Activated B cell treated with CpG ODN at 0.5 μM for 24 hours (primary cell): ENCODE results near the gene PROP1. TPM values are rescaled to one million over a fixed set of nuclear protein-coding genes. Genes with fewer than 3 reads are reported as not detected.

Source experiments
- ATAC-seq: fragments of 200-7000 bp; cut with Tn5 transposase; one replicate; pipeline ENCODE4 v1.10.0; 2021; ENCODE audit warnings: low read depth, mild to moderate bottlenecking, moderate library complexity
- CTCF ChIA-PET: fragments of 350-600 bp; sonication (Branson Sonifier 250); formaldehyde crosslinking; loops from one replicate; lab custom pipeline; 2021; ENCODE audit warnings: antibody characterized with exemption; lab: Charles Lee
- POLR2A ChIA-PET: fragments of 350-600 bp; sonication (Branson Sonifier 250); formaldehyde crosslinking; loops from one replicate; lab custom pipeline; 2021; ENCODE audit warnings: antibody characterized with exemption; lab: Charles Lee
- DNase-seq: peaks from one replicate; pipeline ENCODE4 v3.0.0; 2022
- H3K27ac Mint-ChIP-seq: one replicate; pipeline ENCODE4 v1.8.0; 2020; ENCODE audit warnings: mixed read lengths
- H3K27me3 Mint-ChIP-seq: one replicate; pipeline ENCODE4 v1.8.0; 2021; ENCODE audit warnings: mixed read lengths
- H3K36me3 Mint-ChIP-seq: one replicate; pipeline ENCODE4 v1.8.0; 2021; ENCODE audit warnings: low read depth, mixed read lengths
- H3K4me1 Mint-ChIP-seq: one replicate; pipeline ENCODE4 v1.8.0; 2021; ENCODE audit warnings: mixed read lengths
- H3K4me3 Mint-ChIP-seq: one replicate; pipeline ENCODE4 v1.8.0; 2020; ENCODE audit warnings: mild to moderate bottlenecking, mixed read lengths
- H3K9me3 Mint-ChIP-seq: one replicate; pipeline ENCODE4 v1.8.0; 2020; ENCODE audit warnings: mixed read lengths
- intact Hi-C: fragments of 100-400 bp; cut with micrococcal nuclease; formaldehyde crosslinking; loops from one replicate; pipeline ENCODE4 v1.15.1; 2024
- total RNA-seq: library from RNA; stranded (reverse); gene quantifications from 2 replicates; pipeline ENCODE4 v1.2.3, GENCODE V29; 2022
- TF ChIP-seq, protein P1 (sequence below): fragments of 200-600 bp; IDR thresholded peaks from one replicate; pipeline ENCODE4 v1.8.0; 2022; ENCODE audit warnings: antibody characterized with exemption, mild to moderate bottlenecking

Gene PROP1
- total RNA-seq, 1 donor from 2014 or later: not detected

DNA sequence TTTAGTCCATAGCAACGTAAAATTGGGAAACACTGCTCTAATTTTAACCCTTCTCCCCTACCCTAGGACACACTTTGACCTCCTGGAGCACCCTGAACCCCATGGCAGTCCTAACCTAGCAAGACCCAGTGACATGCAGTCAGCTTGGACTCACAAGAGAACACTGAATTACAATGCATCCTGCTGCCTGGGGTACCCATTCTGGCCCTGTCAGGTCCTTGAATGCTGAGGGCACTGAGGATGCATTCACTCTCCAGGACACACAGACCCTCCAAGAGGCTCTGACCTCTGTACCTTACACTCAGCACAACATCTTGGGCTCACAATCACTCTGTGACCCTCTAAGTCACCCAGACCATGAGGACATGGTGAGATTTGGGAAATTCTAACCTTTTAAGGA is 1.8 kb upstream of the PROP1 start:
- intact Hi-C loops: no loop called here
- H3K9me3 Mint-ChIP-seq: no peaks in the 10 kb centered on the region
- ATAC-seq (no peak), DNase-seq (no peak)
- ChIA-PET CTCF (no interaction called here), POLR2A (no interaction called here)
- H3K4me3 Mint-ChIP-seq: no peak overlapping the region
- H3K27ac Mint-ChIP-seq: no peak overlapping the region
- no peaks in the 10 kb centered on the region for H3K36me3 Mint-ChIP-seq
- no peaks in the 10 kb centered on the region for H3K4me1 Mint-ChIP-seq
- H3K27me3 Mint-ChIP-seq: peaks cover 26% of the 10 kb centered on the region
- TF ChIP-seq, protein P1, sequence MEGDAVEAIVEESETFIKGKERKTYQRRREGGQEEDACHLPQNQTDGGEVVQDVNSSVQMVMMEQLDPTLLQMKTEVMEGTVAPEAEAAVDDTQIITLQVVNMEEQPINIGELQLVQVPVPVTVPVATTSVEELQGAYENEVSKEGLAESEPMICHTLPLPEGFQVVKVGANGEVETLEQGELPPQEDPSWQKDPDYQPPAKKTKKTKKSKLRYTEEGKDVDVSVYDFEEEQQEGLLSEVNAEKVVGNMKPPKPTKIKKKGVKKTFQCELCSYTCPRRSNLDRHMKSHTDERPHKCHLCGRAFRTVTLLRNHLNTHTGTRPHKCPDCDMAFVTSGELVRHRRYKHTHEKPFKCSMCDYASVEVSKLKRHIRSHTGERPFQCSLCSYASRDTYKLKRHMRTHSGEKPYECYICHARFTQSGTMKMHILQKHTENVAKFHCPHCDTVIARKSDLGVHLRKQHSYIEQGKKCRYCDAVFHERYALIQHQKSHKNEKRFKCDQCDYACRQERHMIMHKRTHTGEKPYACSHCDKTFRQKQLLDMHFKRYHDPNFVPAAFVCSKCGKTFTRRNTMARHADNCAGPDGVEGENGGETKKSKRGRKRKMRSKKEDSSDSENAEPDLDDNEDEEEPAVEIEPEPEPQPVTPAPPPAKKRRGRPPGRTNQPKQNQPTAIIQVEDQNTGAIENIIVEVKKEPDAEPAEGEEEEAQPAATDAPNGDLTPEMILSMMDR: no peak

- TF ChIP-seq, protein P1: no peak
- H3K27ac Mint-ChIP-seq: no peak overlapping the region
These were observed 1.3 kb upstream of the PROP1 start for GRCh38 chr5:177997319-177997670.

DNA sequence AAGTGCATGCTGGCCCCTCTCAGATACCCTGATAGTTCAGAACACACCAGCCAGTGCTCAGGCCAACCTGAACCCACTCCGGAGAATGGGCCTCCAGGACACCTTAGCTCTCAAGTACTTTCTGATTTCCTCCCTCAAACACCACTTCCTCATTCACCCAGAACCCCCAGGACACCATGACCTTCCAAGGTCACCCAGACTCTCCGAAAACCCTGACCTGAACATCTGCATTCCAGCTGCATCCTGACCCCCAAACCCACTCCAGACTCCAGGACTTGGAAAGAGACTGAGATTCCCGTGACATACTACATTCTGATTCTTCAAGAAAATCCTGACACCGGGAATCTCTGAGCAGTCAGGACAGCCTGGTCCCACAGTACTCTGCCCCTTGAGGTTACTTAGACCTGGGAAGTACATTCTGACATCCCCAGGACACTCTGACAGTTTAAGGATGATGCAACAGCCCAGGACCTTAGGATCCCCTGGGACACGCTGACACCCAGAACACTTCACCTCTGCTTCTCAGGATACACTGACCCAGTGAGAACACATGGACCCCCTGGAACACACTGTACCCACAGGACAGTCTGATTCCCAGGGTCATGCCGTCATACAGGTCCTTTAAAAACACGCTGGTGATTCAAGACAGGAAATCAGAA is 747 bp upstream of the PROP1 start:
- no peak for DNase-seq
- H3K9me3 Mint-ChIP-seq: no peaks in the 10 kb centered on the region
- H3K27me3 Mint-ChIP-seq: peaks cover 28% of the 10 kb centered on the region
- H3K36me3 Mint-ChIP-seq: no peaks in the 10 kb centered on the region
- intact Hi-C loops: no loop called here
- TF ChIP-seq, protein P1: no peak
- H3K4me1 Mint-ChIP-seq: no peaks in the 10 kb centered on the region
- ChIA-PET POLR2A (no interaction called here), CTCF (no interaction called here)
- H3K27ac Mint-ChIP-seq: no peak overlapping the region
- H3K4me3 Mint-ChIP-seq: no peak overlapping the region
- ATAC-seq: no peak

More at GRCh38 chr5:177997319-177997670, 1.3 kb upstream of the PROP1 start:
- Mint-ChIP-seq H3K27me3 (peaks cover 28% of the 10 kb centered on the region), H3K9me3 (no peaks in the 10 kb centered on the region), H3K4me1 (no peaks in the 10 kb centered on the region), H3K36me3 (no peaks in the 10 kb centered on the region), H3K4me3 (no peak overlapping the region)
- intact Hi-C loops: no loop called here
- DNase-seq: no peak
- no peak for ATAC-seq
- ChIA-PET POLR2A (no interaction called here), CTCF (no interaction called here)

GRCh38 chr5:177994561-177995190 is 1.4 kb downstream of the PROP1 start:
- Mint-ChIP-seq H3K36me3 (no peaks in the 10 kb centered on the region), H3K27me3 (peaks cover 25% of the 10 kb centered on the region), H3K4me3 (no peak overlapping the region), H3K9me3 (no peaks in the 10 kb centered on the region), H3K4me1 (no peaks in the 10 kb centered on the region), H3K27ac (no peak overlapping the region)
- CTCF ChIA-PET: no interaction called here
- TF ChIP-seq, protein P1: no peak
- intact Hi-C loops: no loop called here
- no peak for DNase-seq
- POLR2A ChIA-PET: no interaction called here
- no peak for ATAC-seq

DNA sequence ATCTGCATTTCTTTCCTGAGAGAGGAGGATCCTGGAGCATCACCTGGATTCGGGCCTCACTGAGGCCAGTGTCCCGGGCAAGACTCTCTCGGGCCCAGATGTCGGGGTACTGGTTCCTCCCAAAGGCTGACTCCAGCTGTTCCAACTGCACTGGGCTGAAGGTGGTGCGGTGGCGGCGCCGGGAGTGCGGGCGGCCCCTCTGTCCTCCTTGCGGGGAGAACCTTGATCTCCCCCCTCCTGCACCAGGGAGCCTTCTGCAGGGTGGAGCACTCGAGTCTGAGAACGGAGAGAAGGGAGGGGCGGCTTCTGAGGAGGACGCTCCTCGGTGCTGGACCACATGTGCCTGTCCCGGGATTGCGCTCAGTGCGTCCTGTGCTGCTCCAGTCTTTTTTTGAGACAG is 2.0 kb downstream of the PROP1 start:
- Mint-ChIP-seq H3K9me3 (no peaks in the 10 kb centered on the region), H3K27ac (no peak overlapping the region), H3K36me3 (no peaks in the 10 kb centered on the region), H3K4me3 (no peak overlapping the region), H3K4me1 (no peaks in the 10 kb centered on the region), H3K27me3 (peaks cover 26% of the 10 kb centered on the region)
- POLR2A ChIA-PET: no interaction called here
- intact Hi-C loops: no loop called here
- TF ChIP-seq, protein P1: no peak
- DNase-seq (no peak), ATAC-seq (no peak)
- CTCF ChIA-PET: no interaction called here
